Naive thymus-derived CD4-positive, alpha-beta T cell (primary cell): ENCODE measurements around the gene ANO3. TPM values are rescaled to one million over a fixed set of nuclear protein-coding genes. Genes with fewer than 3 reads are reported as not detected.

Experiments used
- ATAC-seq: fragments of 150-1000 bp; cut with Tn5 transposase; 2 replicates; pipeline ENCODE4 v1.10.0; 2021; ENCODE audit warnings: mild to moderate bottlenecking, moderate library complexity
- CTCF ChIA-PET: fragments of 350-600 bp; sonication (Branson Sonifier 250); formaldehyde crosslinking; loops from one replicate; lab custom pipeline; 2021; ENCODE audit warnings: antibody characterized with exemption; lab: Charles Lee
- POLR2A ChIA-PET: fragments of 350-600 bp; sonication (Branson Sonifier 250); formaldehyde crosslinking; loops from one replicate; lab custom pipeline; 2021; ENCODE audit warnings: antibody characterized with exemption, inconsistent platforms; lab: Charles Lee
- DNase-seq, 9 donors: peaks; one replicate each; pipeline versions ENCODE4 v3.0.0 to v3.0.0-alpha.2; 2020 to 2022; ENCODE audit warnings: mixed read lengths in 1 of 9
- H3K27ac ChIP-seq: one replicate; pipeline ENCODE4 v1.7.0; 2013; ENCODE audit warnings: mild to moderate bottlenecking, low read depth, low read length, moderate library complexity
- H3K27me3 ChIP-seq, 2 donors: one replicate each; pipeline ENCODE4 v1.7.0; 2013; ENCODE audit warnings: low read length in 2 of 2, mild to moderate bottlenecking in 2 of 2, moderate library complexity in 2 of 2; ENCODE audit not compliant: control insufficient read depth in 2 of 2, insufficient read depth in 2 of 2
- H3K36me3 ChIP-seq, 3 experiments: 1 replicate in 2 of 3; 2 replicates in 1 of 3; pipeline ENCODE4 v1.7.0; 2013; ENCODE audit warnings: low read length in 3 of 3, mild to moderate bottlenecking in 3 of 3, moderate library complexity in 1 of 3; ENCODE audit not compliant: insufficient read depth in 3 of 3, control insufficient read depth in 2 of 3
- H3K4me1 ChIP-seq, 2 donors: one replicate each; pipeline ENCODE4 v1.7.0; 2013; ENCODE audit warnings: low read length in 2 of 2, mild to moderate bottlenecking in 2 of 2, moderate library complexity in 1 of 2; ENCODE audit not compliant: control insufficient read depth in 2 of 2, insufficient read depth in 2 of 2
- H3K4me3 ChIP-seq: 2 replicates; pipeline ENCODE4 v1.7.0; 2013; ENCODE audit warnings: mild to moderate bottlenecking, low read length
- H3K9me3 ChIP-seq, 3 experiments: 1 replicate in 2 of 3; 2 replicates in 1 of 3; pipeline ENCODE4 v1.7.0; 2013; ENCODE audit warnings: low read length in 3 of 3; ENCODE audit not compliant: control insufficient read depth in 2 of 3
- H3K27ac Mint-ChIP-seq, 9 donors: one replicate each; pipeline ENCODE4 v1.8.0; 2020 to 2022; ENCODE audit warnings: mixed read lengths in 9 of 9, mild to moderate bottlenecking in 8 of 9, moderate library complexity in 5 of 9, inconsistent platforms in 2 of 9
- H3K27me3 Mint-ChIP-seq, 5 donors: one replicate each; pipeline ENCODE4 v1.8.0; 2021 to 2022; ENCODE audit warnings: mixed read lengths in 5 of 5, mild to moderate bottlenecking in 1 of 5
- H3K36me3 Mint-ChIP-seq, 5 donors: one replicate each; pipeline ENCODE4 v1.8.0; 2020 to 2022; ENCODE audit warnings: mixed read lengths in 5 of 5, mild to moderate bottlenecking in 3 of 5, inconsistent platforms in 1 of 5
- H3K4me1 Mint-ChIP-seq, 7 donors: one replicate each; pipeline ENCODE4 v1.8.0; 2020 to 2022; ENCODE audit warnings: mixed read lengths in 7 of 7, mild to moderate bottlenecking in 3 of 7, inconsistent platforms in 1 of 7
- H3K4me3 Mint-ChIP-seq, 10 donors: one replicate each; pipeline ENCODE4 v1.8.0; 2020 to 2022; ENCODE audit warnings: mild to moderate bottlenecking in 10 of 10, mixed read lengths in 10 of 10, moderate library complexity in 6 of 10, inconsistent platforms in 2 of 10
- H3K9me3 Mint-ChIP-seq, 11 donors: one replicate each; pipeline ENCODE4 v1.8.0; 2020 to 2022; ENCODE audit warnings: mixed read lengths in 11 of 11, mild to moderate bottlenecking in 4 of 11, inconsistent platforms in 1 of 11, moderate library complexity in 1 of 11
- intact Hi-C, 2 donors: fragments of 100-400 bp; cut with micrococcal nuclease; formaldehyde crosslinking; loops; one replicate each; pipeline ENCODE4 v1.15.1; 2023
- polyA plus RNA-seq, 2 donors: library from polyadenylated mRNA; unstranded; fragments of 300-500 nt; fragmentation: Illumina TruSeq; gene quantifications; one replicate each; pipeline ENCODE4 v1.2.3, GENCODE V29; 2021
- total RNA-seq, 6 experiments: library from RNA in 5 of 6; stranded (reverse) in 5 of 6; gene quantifications; 1 replicate in 5 of 6; 2 replicates in 1 of 6; pipeline ENCODE4 v1.2.3 and lab custom pipeline; 2021 to 2026

The ANO3 gene
- total and polyA plus RNA-seq, 7 experiments from 2014 or later: not detected

GRCh38 chr11:26412955-26413354, 81.0 kb downstream of the ANO3 start:
- no peak overlapping the region for H3K4me3 Mint-ChIP-seq
- no peaks in the 10 kb centered on the region for H3K27me3 ChIP-seq
- no peaks in the 10 kb centered on the region for H3K4me1 Mint-ChIP-seq
- H3K36me3 ChIP-seq: no peaks in the 10 kb centered on the region
- H3K9me3 ChIP-seq: no peaks in the 10 kb centered on the region
- no peaks in the 10 kb centered on the region for H3K36me3 Mint-ChIP-seq
- ChIA-PET CTCF (no interaction called here), POLR2A (no interaction called here)
- no peak overlapping the region for H3K27ac Mint-ChIP-seq
- no peaks in the 10 kb centered on the region for H3K27me3 Mint-ChIP-seq
- intact Hi-C loops: no loop called here
- H3K27ac ChIP-seq: no peak overlapping the region
- ATAC-seq: no peak
- H3K4me3 ChIP-seq: no peak overlapping the region
- H3K9me3 Mint-ChIP-seq: peaks cover 0 to 9% (median 3%) of the 10 kb centered on the region in 11 donors
- no peaks in the 10 kb centered on the region for H3K4me1 ChIP-seq
- DNase-seq: no peak

- Histone ChIP-seq H3K4me3 (no peak overlapping the region), H3K27ac (no peak overlapping the region), H3K4me1 (no peaks in the 10 kb centered on the region), H3K27me3 (no peaks in the 10 kb centered on the region), H3K36me3 (no peaks in the 10 kb centered on the region), H3K9me3 (no peaks in the 10 kb centered on the region)
- no peak for DNase-seq
- H3K27me3 Mint-ChIP-seq: no peaks in the 10 kb centered on the region
- no peaks in the 10 kb centered on the region for H3K4me1 Mint-ChIP-seq
- POLR2A ChIA-PET: no interaction called here
- intact Hi-C loops: no loop called here
- no peaks in the 10 kb centered on the region for H3K36me3 Mint-ChIP-seq
- CTCF ChIA-PET: no interaction called here
- no peak for ATAC-seq
- peaks cover 0 to 26% (median 4%) of the 10 kb centered on the region in 11 donors for H3K9me3 Mint-ChIP-seq
- no peak overlapping the region for H3K27ac Mint-ChIP-seq
- H3K4me3 Mint-ChIP-seq: no peak overlapping the region
Measured at GRCh38 chr11:26418386-26418912, 86.5 kb downstream of the ANO3 start.

- Mint-ChIP-seq H3K27me3 (no peaks in the 10 kb centered on the region), H3K4me1 (no peaks in the 10 kb centered on the region), H3K4me3 (no peak overlapping the region), H3K9me3 (peaks cover 0 to 30% (median 2%) of the 10 kb centered on the region in 11 donors), H3K36me3 (no peaks in the 10 kb centered on the region), H3K27ac (no peak overlapping the region)
- intact Hi-C loops: no loop called here
- ATAC-seq (no peak), DNase-seq (no peak)
- no peaks in the 10 kb centered on the region for H3K9me3 ChIP-seq
- ChIA-PET CTCF (no interaction called here), POLR2A (no interaction called here)
- H3K4me1 ChIP-seq: no peaks in the 10 kb centered on the region
- no peaks in the 10 kb centered on the region for H3K36me3 ChIP-seq
- H3K27ac ChIP-seq: no peak overlapping the region
- H3K27me3 ChIP-seq: no peaks in the 10 kb centered on the region
- no peak overlapping the region for H3K4me3 ChIP-seq
Measured at GRCh38 chr11:26420331-26420730, 88.4 kb downstream of the ANO3 start.

- intact Hi-C loops: no loop called here
- Mint-ChIP-seq H3K9me3 (peaks cover 0 to 22% (median 3%) of the 10 kb centered on the region in 11 donors), H3K4me1 (no peaks in the 10 kb centered on the region), H3K4me3 (no peak overlapping the region), H3K27me3 (no peaks in the 10 kb centered on the region), H3K27ac (no peak overlapping the region), H3K36me3 (no peaks in the 10 kb centered on the region)
- H3K4me3 ChIP-seq: no peak overlapping the region
- no peaks in the 10 kb centered on the region for H3K4me1 ChIP-seq
- H3K9me3 ChIP-seq: no peaks in the 10 kb centered on the region
- H3K36me3 ChIP-seq: no peaks in the 10 kb centered on the region
- H3K27ac ChIP-seq: no peak overlapping the region
- no peak for ATAC-seq
- DNase-seq: no peak
- CTCF ChIA-PET: no interaction called here
- no peaks in the 10 kb centered on the region for H3K27me3 ChIP-seq
- POLR2A ChIA-PET: no interaction called here
Measured at GRCh38 chr11:26424255-26424654, 92.3 kb downstream of the ANO3 start.

- ChIA-PET CTCF (no interaction called here), POLR2A (no interaction called here)
- intact Hi-C loops: no loop called here
- no peak overlapping the region for H3K4me3 ChIP-seq
- no peaks in the 10 kb centered on the region for H3K36me3 ChIP-seq
- H3K4me1 Mint-ChIP-seq: no peaks in the 10 kb centered on the region
- no peak overlapping the region for H3K27ac Mint-ChIP-seq
- no peak overlapping the region for H3K4me3 Mint-ChIP-seq
- H3K9me3 ChIP-seq: no peaks in the 10 kb centered on the region
- no peaks in the 10 kb centered on the region for H3K27me3 ChIP-seq
- no peaks in the 10 kb centered on the region for H3K36me3 Mint-ChIP-seq
- DNase-seq (no peak), ATAC-seq (no peak)
- no peaks in the 10 kb centered on the region for H3K4me1 ChIP-seq
- no peaks in the 10 kb centered on the region for H3K27me3 Mint-ChIP-seq
- peaks cover 0 to 17% (median 9%) of the 10 kb centered on the region in 11 donors for H3K9me3 Mint-ChIP-seq
- H3K27ac ChIP-seq: no peak overlapping the region
Measured at GRCh38 chr11:26439854-26440253, 107.9 kb downstream of the ANO3 start.

- intact Hi-C loops: no loop called here
- ATAC-seq (no peak), DNase-seq (no peak)
- H3K27me3 ChIP-seq: no peaks in the 10 kb centered on the region
- Mint-ChIP-seq H3K4me3 (no peak overlapping the region), H3K4me1 (no peaks in the 10 kb centered on the region), H3K9me3 (peaks cover 0 to 9% (median 6%) of the 10 kb centered on the region in 11 donors), H3K27me3 (no peaks in the 10 kb centered on the region), H3K36me3 (no peaks in the 10 kb centered on the region), H3K27ac (no peak overlapping the region)
- no peaks in the 10 kb centered on the region for H3K36me3 ChIP-seq
- no peak overlapping the region for H3K4me3 ChIP-seq
- H3K4me1 ChIP-seq: no peaks in the 10 kb centered on the region
- CTCF ChIA-PET: no interaction called here
- no peaks in the 10 kb centered on the region for H3K9me3 ChIP-seq
- no peak overlapping the region for H3K27ac ChIP-seq
- POLR2A ChIA-PET: no interaction called here
Measured at GRCh38 chr11:26442131-26442530, 110.2 kb downstream of the ANO3 start.

DNA sequence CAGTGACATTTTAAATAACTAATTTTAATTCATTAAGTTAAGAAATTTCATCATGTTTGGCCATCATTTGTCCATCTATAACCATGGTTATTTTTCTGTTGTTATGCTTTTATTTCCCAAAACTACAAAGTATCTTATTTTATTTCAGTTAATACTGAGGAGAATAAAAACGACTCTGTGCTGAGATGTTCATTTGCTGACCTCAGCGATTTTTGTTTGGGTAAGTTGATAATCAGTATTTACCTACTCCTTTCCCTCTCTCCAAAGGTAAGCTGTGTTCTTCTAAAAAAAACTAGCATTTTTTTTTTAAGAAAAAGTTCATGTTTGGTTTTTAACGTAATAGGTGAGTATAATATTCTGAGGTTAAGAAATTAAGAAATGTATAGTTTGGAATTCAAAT, 111.7 kb downstream of the ANO3 start:
- Mint-ChIP-seq H3K4me1 (no peaks in the 10 kb centered on the region), H3K27ac (no peak overlapping the region)
- intact Hi-C loops: no loop called here

More for the DNA sequence above, 111.7 kb downstream of the ANO3 start:
- H3K27me3 ChIP-seq: no peaks in the 10 kb centered on the region
- H3K36me3 Mint-ChIP-seq: no peaks in the 10 kb centered on the region
- no peaks in the 10 kb centered on the region for H3K27me3 Mint-ChIP-seq
- ChIA-PET CTCF (no interaction called here), POLR2A (no interaction called here)
- no peak overlapping the region for H3K4me3 ChIP-seq
- H3K4me1 ChIP-seq: no peaks in the 10 kb centered on the region
- H3K27ac ChIP-seq: no peak overlapping the region
- no peak for ATAC-seq
- H3K9me3 Mint-ChIP-seq: peaks cover 0 to 10% (median 4%) of the 10 kb centered on the region in 11 donors
- H3K4me3 Mint-ChIP-seq: no peak overlapping the region
- no peaks in the 10 kb centered on the region for H3K9me3 ChIP-seq
- no peak for DNase-seq
- no peaks in the 10 kb centered on the region for H3K36me3 ChIP-seq
